Muscle of arm (tissue), 12 donors: ENCODE data around the gene EPHA8. TPM values are rescaled to one million over a fixed set of nuclear protein-coding genes. Genes with fewer than 3 reads are reported as not detected.

Experiments used
- DNase-seq: peaks from one replicate; pipeline ENCODE4 v3.0.0-alpha.2; 2013
- polyA plus RNA-seq, 12 donors: library from polyadenylated mRNA; unstranded; fragments of 120-200 nt; gene quantifications; one replicate each; pipeline ENCODE4 v1.2.1, GENCODE V29; 2013; ENCODE audit not compliant: insufficient read length in 12 of 12

Gene EPHA8
- polyA plus RNA-seq, 12 donors, result 0.05 to 0.12 (median 0.08) TPM; not detected in 9

DNA sequence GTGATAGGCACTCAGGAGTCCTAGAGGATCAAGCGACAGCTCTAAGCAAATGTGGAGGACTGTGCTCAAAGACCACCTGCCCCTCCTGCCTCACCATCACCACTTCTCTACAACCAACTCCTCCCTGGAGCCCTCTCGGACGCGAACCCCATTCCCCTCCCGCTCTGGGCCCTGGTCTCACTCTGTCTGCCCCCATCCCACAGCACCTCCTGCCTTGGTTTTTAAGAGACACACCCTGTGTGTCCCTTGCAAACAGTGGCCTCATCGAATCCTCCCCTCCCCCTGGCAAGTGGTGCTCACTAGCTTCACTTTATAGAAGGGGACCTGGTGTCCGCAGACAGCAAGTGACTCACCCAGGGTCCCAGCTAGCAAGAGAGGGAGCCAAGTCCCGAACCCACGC, 28.8 kb downstream of the EPHA8 start:
- no peak for DNase-seq

GRCh38 chr1:22592919-22593790, 29.9 kb downstream of the EPHA8 start:
- no peak for DNase-seq

GRCh38 chr1:22594396-22594795, 31.1 kb downstream of the EPHA8 start:
- DNase-seq, result no peak

GRCh38 chr1:22595108-22595507, 31.8 kb downstream of the EPHA8 start:
- no peak for DNase-seq

DNA sequence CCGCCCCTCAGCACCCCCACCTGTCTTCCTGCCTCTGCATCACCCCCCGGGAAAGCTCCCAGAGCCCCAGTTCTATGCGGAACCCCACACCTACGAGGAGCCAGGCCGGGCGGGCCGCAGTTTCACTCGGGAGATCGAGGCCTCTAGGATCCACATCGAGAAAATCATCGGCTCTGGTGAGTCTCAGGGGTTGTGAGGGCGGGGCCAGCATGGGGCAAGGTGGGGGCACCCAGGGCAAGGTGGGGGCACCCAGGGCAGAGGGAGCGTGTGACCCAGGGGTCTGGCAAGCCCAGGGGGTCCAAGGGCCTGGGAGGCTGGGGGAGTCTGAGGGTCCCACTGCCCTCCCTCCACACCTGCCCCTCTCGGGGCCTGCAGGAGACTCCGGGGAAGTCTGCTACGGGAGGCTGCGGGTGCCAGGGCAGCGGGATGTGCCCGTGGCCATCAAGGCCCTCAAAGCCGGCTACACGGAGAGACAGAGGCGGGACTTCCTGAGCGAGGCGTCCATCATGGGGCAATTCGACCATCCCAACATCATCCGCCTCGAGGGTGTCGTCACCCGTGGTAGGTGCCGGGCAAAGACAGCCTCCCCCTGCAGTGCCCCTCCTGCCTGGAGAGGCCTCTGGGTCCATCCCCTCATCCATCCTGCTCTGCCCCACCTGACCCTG, 34.1 kb downstream of the EPHA8 start:
- no peak for DNase-seq

- DNase-seq, result no peak
Measured at GRCh38 chr1:22597996-22598395, 34.7 kb downstream of the EPHA8 start.

- no peak for DNase-seq
Measured at GRCh38 chr1:22598736-22599135, 35.4 kb downstream of the EPHA8 start.

DNA sequence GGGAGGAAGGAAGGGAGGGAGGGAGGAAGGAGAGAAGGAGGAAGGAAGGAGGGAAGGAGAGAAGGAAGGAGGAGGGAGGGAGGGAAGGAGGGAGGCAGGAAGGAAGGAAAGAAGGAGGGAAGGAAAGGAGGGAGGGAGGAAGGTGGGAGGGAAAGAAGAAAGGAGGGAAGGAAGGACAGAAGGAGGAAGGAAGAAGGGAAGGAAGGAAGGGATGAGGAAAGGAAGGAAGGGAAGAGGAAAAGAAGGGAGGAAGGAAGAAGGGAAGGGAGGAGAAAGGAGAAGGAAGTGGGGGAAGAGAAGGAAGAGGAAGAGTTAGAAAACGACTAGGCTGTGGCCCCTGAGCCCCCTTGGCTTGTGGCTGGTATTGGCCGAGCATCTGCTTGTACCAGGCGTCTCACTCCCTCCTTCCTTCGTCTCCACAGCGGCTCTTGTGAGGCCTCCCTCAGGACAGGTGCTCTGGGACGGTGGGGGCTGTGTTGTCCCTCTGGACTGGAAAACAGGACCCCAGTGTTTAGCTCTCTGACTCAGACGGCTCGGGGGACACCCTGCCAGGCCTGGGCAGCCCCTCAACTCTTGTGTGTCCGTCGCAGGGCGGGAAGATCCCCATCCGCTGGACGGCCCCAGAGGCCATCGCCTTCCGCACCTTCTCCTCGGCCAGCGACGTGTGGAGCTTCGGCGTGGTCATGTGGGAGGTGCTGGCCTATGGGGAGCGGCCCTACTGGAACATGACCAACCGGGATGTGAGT, 37.0 kb downstream of the EPHA8 start:
- DNase-seq, result no peak

DNA sequence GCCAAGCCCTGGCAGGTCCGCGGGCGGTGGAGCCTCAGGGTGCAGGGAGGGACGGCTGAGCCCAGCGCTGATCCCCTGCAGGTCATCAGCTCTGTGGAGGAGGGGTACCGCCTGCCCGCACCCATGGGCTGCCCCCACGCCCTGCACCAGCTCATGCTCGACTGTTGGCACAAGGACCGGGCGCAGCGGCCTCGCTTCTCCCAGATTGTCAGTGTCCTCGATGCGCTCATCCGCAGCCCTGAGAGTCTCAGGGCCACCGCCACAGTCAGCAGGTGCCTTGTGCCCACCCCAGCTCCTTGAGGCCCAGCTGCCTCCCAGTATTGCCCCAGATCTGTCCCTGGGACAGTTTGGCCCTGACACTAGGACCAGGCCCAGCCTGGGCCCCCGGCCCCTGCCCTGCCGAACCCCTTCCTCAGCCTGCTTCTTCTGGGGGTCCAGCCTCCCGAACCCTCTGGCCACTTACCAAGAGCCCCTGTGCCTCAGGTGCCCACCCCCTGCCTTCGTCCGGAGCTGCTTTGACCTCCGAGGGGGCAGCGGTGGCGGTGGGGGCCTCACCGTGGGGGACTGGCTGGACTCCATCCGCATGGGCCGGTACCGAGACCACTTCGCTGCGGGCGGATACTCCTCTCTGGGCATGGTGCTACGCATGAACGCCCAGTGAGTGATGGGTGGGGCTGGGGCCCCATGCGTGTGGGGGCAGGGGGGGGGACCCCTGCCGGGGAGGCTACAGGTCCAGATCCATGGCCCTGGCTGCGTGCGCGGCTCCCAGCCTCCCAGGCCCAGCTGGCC, 37.7 kb downstream of the EPHA8 start:
- DNase-seq, result no peak

DNA sequence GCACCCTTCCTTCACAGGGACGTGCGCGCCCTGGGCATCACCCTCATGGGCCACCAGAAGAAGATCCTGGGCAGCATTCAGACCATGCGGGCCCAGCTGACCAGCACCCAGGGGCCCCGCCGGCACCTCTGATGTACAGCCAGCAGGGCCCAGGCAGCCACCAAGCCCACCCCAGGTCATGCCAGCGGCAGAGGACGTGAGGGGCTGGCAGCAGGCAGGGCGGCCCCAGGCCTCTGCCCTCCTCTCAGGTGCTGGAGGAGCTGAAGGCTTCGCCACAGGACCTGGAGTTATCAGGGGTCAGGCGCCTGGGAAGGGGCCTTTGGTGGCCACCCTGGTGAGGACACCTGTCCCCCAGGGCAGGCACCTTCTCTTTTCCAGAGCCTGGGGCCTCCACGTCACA, 38.3 kb downstream of the EPHA8 start:
- no peak for DNase-seq

DNA sequence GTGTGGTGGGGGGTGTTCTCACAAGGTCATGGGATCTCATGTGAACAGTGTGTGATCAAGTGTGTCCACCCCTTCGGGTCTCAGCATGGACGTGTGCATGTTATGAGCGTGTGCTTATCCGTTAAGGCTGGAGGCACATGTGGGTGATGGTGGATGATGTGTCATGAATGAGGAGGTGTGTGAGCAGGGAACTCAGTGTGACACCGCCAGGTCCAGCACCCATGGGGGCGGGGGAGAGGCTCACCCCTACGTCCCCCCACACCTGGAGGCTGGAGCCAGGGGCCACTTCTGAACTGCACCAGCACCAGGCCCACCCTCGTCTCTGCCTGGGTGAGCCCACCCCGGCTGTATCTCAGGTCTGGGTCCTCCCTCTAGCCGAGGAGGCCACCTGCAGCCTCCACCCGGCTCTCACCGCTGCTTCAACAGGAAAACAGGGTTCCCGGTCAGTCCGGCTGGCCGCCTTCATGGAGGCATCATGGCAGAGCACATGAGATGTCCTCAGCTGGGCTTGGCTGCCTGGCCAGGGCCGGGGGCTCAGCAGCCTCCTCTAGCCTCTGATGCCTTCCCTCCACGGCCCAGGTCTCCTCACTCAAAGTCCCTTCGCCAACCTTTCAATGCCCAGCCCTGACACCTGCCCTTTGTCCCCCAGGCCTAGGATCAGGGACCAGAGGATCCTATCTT, 38.9 kb downstream of the EPHA8 start:
- DNase-seq, result no peak

DNA sequence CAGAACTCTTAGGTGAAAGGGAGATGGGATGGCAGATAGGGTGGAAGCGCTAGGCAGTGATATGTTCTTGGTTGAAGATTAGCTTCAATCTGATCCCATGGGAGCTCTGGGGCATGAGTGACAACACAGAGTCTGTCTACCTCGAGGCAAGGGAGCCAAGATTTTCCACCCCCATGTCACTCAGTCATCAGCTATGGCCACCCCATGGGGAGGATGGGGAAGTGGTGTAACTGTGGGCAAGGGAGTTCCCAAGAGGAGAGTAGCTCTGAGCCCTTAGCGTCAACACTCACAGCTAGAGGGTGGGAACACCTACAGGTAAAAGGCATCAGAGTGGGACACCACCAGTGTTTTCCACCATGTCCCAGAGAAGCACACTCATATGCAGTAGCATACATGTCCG, 42.9 kb downstream of the EPHA8 start:
- DNase-seq, result no peak

- DNase-seq, result no peak
Measured at GRCh38 chr1:22607154-22607553, 43.9 kb downstream of the EPHA8 start.

DNA sequence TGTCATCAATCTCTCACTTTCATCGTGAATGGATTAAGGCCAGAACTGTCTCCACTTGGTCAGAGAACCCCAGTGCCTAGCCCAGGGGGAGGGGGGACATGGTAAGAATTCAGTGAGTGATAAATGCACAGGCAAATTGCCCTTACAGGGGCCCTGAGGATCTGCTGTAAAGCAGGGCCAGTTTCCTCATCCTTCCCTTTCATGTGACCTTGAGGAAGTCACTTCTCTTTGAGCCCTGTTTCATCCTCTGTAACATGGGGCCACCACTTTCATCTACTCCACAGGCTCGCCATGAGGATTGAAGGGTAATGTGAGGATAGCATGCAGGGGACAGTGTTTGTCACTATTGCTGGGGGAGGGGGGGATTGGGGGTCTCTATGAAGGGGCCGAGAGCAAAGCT, 45.1 kb downstream of the EPHA8 start:
- DNase-seq, result no peak

DNA sequence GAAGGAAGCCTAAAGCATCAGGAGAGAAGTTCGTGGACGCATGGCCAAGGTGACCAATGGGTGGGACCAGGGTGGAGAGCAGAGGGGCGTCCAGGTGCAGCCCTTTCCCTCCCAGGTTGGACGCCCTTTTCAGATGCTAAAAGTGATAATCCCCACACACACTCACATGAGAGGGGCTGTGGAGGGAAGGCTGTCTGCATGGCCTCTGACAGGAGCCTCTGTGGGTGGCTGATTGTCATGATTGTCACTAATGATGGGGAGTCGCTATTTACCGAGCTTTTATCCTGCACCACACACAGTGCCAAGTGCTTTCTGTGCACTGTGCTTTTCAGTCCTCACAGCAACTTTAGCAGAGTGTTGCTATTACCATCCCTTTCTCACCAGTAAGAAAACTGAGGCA, 46.0 kb downstream of the EPHA8 start:
- DNase-seq, result no peak

DNA sequence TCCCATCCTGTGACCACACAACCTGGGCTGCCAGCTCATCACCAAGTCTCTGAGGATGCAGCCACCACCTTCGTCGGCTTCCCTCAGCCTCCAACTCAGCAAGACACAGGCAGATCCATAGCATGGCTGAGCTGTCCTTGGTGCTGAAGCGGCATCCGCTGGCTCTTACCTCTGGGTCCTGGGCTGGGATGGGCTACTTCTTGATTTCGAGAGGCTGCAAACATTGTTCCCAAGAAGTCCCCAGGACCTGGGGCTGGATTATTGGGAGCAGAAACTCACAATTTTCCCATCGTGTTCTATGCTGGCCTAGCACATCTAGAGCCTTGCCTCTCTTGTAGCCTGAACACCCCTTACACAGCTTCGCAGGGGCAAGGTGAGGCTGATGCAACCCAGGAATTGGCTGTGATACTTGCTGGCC, 48.2 kb downstream of the EPHA8 start:
- DNase-seq, result peak; percentile 70

GRCh38 chr1:22612671-22613571, 49.6 kb downstream of the EPHA8 start:
- DNase-seq, result no peak

DNA sequence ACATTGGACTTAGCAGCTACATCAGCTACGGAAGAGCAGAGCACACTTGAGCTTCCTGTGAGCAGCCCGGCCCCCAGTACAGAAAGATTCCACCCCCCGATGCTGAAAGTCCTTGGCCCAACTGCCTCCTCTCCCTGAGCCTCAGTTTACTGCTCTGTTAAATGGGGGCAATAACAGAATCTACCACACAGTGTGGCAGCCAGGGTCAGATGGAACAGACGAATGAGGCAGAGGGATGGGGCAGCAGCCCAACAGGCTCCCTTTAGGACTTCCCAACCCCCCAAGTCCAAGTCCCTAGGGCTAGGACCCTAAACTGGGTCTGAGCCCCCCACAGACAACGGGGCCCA, 50.3 kb downstream of the EPHA8 start:
- DNase-seq, result no peak

GRCh38 chr1:22613951-22614350, 50.7 kb downstream of the EPHA8 start:
- no peak for DNase-seq

DNA sequence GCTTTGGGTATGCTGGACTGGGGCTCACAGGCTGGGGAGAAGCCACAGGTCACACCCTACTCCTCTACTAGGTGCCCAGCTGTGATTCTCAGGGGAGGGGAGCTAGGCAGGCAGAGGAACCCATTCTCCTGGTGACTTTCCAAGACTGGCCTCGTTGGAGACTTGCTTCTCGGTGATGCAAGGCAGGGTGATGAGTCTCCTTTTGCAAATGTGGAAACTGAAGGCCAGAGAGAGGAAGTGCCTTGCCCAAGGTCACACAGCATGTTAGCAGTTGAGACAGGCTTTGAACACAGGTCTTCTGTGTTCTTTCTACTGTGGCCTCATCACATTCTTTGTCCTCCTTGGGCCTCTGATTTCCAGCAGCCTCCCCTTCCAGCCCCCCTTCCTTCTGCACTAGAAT, 52.6 kb downstream of the EPHA8 start:
- DNase-seq, result no peak
